ENCODE results near the gene TTLL8.

DNA sequence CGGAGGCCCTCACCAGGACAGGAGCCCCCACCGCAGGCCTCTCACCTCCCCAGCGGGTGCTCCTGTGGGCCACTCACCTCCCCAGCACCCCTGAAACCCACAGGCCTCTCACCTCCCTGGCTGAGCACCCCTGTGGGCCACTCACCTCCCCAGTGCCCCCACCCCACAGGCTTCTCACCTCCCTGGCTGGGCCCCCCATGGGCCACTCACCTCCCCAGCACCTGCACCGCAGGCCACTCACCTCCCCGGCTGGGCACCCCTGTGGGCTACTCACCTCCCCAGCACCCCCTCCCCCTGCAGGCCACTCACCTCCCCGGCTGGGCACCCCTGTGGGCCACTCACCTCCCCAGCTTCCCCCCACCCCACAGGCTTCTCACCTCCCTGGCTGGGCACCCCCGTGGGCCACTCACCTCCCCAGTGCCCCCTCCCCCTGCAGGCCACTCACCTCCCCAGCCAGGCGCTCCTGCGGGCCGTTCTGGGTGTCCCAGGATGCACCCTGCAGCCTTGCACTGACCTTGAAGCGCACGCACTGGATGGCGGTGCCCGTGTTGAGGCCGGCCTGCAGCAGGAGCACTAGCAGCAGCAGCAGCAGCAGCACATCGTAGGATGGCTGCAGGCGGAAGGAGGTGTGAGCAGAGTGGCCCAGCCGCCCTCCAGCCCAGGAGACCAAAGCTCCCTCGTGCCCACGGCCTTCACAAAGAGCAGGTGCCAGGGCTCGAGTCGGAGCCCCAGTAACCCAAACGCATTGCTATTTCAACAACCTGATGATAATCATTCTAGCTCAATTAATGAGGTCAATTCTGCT, 5.7 kb upstream of the TTLL8 start:
- no peak for TF ChIP-seq EZH2 (IDR thresholded peaks at IDR 0.05; ENCODE audit: low read depth, low read length, severe bottlenecking)
- TF ChIP-seq, protein P1, sequence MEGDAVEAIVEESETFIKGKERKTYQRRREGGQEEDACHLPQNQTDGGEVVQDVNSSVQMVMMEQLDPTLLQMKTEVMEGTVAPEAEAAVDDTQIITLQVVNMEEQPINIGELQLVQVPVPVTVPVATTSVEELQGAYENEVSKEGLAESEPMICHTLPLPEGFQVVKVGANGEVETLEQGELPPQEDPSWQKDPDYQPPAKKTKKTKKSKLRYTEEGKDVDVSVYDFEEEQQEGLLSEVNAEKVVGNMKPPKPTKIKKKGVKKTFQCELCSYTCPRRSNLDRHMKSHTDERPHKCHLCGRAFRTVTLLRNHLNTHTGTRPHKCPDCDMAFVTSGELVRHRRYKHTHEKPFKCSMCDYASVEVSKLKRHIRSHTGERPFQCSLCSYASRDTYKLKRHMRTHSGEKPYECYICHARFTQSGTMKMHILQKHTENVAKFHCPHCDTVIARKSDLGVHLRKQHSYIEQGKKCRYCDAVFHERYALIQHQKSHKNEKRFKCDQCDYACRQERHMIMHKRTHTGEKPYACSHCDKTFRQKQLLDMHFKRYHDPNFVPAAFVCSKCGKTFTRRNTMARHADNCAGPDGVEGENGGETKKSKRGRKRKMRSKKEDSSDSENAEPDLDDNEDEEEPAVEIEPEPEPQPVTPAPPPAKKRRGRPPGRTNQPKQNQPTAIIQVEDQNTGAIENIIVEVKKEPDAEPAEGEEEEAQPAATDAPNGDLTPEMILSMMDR (IDR thresholded peaks at IDR 0.05; ENCODE audit: control extremely low read depth in 1 of 3, insufficient read depth in 1 of 3, low read depth in 1 of 3, low read length in 3 of 3), result no peak
- TF ChIP-seq, protein P2, sequence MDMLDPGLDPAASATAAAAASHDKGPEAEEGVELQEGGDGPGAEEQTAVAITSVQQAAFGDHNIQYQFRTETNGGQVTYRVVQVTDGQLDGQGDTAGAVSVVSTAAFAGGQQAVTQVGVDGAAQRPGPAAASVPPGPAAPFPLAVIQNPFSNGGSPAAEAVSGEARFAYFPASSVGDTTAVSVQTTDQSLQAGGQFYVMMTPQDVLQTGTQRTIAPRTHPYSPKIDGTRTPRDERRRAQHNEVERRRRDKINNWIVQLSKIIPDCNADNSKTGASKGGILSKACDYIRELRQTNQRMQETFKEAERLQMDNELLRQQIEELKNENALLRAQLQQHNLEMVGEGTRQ (IDR thresholded peaks at IDR 0.05; ENCODE audit: low read length), result no peak
- no peak for TF ChIP-seq HDAC6 (IDR thresholded peaks at IDR 0.05; ENCODE audit: low read depth, low read length)
- TF ChIP-seq JUN (IDR thresholded peaks at IDR 0.05; ENCODE audit: low read depth, low read length), result no peak
- no peak for TF ChIP-seq RAD21 (IDR thresholded peaks at IDR 0.05 in 1 of 2, conservative IDR thresholded peaks at IDR 0.05 in 1 of 2; ENCODE audit: low read depth in 2 of 2, low read length in 2 of 2)
- no peak for TF ChIP-seq MAFK (IDR thresholded peaks at IDR 0.05; ENCODE audit: low read depth, low read length)
- TF ChIP-seq POLR2A (IDR thresholded peaks at IDR 0.05; ENCODE audit: control extremely low read depth in 1 of 2, low read depth in 2 of 2, low read length in 2 of 2), result no peak
- TF ChIP-seq PHF8 (conservative IDR thresholded peaks at IDR 0.05; ENCODE audit: low read depth, low read length), result no peak
- no peak for TF ChIP-seq SP2 (IDR thresholded peaks at IDR 0.05; ENCODE audit: low read length)
- TF ChIP-seq POLR2AphosphoS5 (IDR thresholded peaks at IDR 0.05; ENCODE audit: low read depth, low read length), result no peak
- TF ChIP-seq NRF1 (IDR thresholded peaks at IDR 0.05; ENCODE audit: low read depth, low read length), result no peak
- TF ChIP-seq, protein P3, sequence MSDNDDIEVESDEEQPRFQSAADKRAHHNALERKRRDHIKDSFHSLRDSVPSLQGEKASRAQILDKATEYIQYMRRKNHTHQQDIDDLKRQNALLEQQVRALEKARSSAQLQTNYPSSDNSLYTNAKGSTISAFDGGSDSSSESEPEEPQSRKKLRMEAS (IDR thresholded peaks at IDR 0.05), result no peak
- TF ChIP-seq, protein P4, sequence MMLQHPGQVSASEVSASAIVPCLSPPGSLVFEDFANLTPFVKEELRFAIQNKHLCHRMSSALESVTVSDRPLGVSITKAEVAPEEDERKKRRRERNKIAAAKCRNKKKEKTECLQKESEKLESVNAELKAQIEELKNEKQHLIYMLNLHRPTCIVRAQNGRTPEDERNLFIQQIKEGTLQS (IDR thresholded peaks at IDR 0.05; ENCODE audit: insufficient read depth, low read depth, low read length), result no peak

All from H1 (cell line).